DMS153 treated with DMSO at 0.1 percent for 48 hours (cell line): ENCODE data around the gene SWT1.

Source experiments
- DNase-seq: peaks from one replicate; lab custom pipeline; 2025; ENCODE audit not compliant: unreplicated experiment; lab: John Stamatoyannopoulos, UW

The SWT1 gene

GRCh38 chr1:185156854-185157598, at the start of gene SWT1, which contains the start of gene TRMT1L:
Gene SWT1 (plus strand): TSS chr1:185157167. CDS start chr1:185160842, 3,675 bp downstream.
Gene TRMT1L (minus strand): TSS chr1:185156953. CDS start chr1:185156712, 241 bp downstream.
- DNase-seq: peak; percentile 100

GRCh38 chr1:185108321-185108720, 48.6 kb upstream of the SWT1 start:
- no peak for DNase-seq

- DNase-seq: no peak
Observed at GRCh38 chr1:185110145-185110544, 46.8 kb upstream of the SWT1 start.

- no peak for DNase-seq
Observed at GRCh38 chr1:185111873-185112272, 45.1 kb upstream of the SWT1 start.

- no peak for DNase-seq
Observed at GRCh38 chr1:185112356-185112755, 44.6 kb upstream of the SWT1 start.

GRCh38 chr1:185129708-185130107, 27.3 kb upstream of the SWT1 start:
- no peak for DNase-seq

- DNase-seq: no peak
Observed at GRCh38 chr1:185132534-185132933, 24.4 kb upstream of the SWT1 start.

- no peak for DNase-seq
Observed at GRCh38 chr1:185137896-185138545, 18.9 kb upstream of the SWT1 start.

GRCh38 chr1:185139246-185139645, 17.7 kb upstream of the SWT1 start:
- DNase-seq: no peak

GRCh38 chr1:185144233-185144632, 12.7 kb upstream of the SWT1 start:
- DNase-seq: no peak

GRCh38 chr1:185151215-185151614, 5.8 kb upstream of the SWT1 start:
- no peak for DNase-seq

GRCh38 chr1:185152187-185152767, 4.7 kb upstream of the SWT1 start:
- no peak for DNase-seq

- DNase-seq: no peak
Observed at GRCh38 chr1:185154912-185155513, 2.0 kb upstream of the SWT1 start.

GRCh38 chr1:185155600-185156287, 1.2 kb upstream of the SWT1 start:
- DNase-seq: no peak

GRCh38 chr1:185156288-185156853, 596 bp upstream of the SWT1 start:
- DNase-seq: peak; percentile 65

- DNase-seq: no peak
Observed at GRCh38 chr1:185157599-185158412, 839 bp downstream of the SWT1 start.

- DNase-seq: no peak
Observed at GRCh38 chr1:185158800-185159199, 1.8 kb downstream of the SWT1 start.

GRCh38 chr1:185159966-185160365, 3.0 kb downstream of the SWT1 start:
- DNase-seq: no peak

GRCh38 chr1:185162491-185162890, 5.5 kb downstream of the SWT1 start:
- DNase-seq: no peak

- no peak for DNase-seq
Observed at GRCh38 chr1:185166106-185166505, 9.1 kb downstream of the SWT1 start.
